Activated effector memory CD4-positive, alpha-beta T cell treated with anti-CD3 and anti-CD28 coated beads, Interleukin-2, amount 50 U/mL, for 16 hours (primary cell): ENCODE results near the gene HP1BP3.
A peak's percentile ranks its signal among the peaks of the same experiment; 100 is the strongest.

Experiments
- DNase-seq: peaks from one replicate; pipeline ENCODE4 v3.0.0-alpha.2; 2020

HP1BP3 gene

DNA sequence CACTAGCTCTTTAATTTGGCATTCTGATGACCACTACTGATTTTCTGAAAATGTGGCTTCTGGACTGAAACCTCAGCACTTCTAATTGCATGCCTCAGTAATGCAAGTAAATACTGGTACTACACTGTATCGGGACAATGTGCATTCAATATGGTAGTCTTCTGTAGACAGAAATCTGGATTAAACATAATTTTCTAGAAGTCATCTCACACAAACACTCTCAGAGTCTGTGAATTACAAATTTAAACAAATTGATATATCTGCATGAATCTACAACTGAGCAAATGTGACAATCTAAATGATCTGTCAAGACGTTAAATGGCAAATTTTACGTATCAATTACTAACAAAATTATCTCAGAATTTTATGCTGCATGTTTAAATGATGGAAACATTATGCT is 23.7 kb downstream of the HP1BP3 start:
- no peak for DNase-seq

DNA sequence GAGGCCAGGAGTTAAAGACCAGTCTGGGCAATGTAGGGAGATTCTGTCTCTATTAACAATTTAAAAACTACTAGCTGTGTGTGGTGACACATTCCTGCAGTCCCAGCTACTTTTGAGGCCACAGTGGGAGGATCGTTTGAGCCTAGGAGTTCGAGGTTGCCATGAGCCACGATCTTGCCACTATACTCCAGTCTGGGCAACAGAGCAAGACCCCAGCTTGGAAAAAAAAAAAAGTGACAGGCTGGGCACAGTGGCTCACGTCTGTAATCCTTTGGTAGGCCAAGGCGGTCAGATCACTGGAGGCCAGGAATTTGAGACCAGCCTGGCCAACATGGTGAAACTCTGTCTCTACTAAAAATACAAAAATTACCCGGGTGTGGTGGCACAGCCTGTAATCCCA is 26.8 kb downstream of the HP1BP3 start:
- no peak for DNase-seq

DNA sequence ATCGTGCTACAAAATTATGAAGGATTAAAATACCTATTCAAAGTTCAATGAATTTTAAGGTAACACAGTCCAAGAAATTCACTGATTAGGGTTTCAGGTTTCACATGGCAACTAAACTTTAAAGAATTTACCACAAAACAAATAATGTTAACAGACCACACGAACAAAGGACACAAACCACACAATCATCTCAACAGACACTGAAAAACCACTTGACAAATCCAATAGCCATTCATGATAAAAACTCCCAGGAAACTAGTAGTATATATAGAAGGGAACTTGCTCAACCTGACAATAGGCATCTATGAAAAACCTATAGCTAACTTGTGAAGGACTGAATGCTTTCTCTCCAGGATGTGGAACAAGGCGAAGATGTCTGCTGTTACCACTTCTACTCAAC is 33.5 kb downstream of the HP1BP3 start:
- DNase-seq = no peak

DNA sequence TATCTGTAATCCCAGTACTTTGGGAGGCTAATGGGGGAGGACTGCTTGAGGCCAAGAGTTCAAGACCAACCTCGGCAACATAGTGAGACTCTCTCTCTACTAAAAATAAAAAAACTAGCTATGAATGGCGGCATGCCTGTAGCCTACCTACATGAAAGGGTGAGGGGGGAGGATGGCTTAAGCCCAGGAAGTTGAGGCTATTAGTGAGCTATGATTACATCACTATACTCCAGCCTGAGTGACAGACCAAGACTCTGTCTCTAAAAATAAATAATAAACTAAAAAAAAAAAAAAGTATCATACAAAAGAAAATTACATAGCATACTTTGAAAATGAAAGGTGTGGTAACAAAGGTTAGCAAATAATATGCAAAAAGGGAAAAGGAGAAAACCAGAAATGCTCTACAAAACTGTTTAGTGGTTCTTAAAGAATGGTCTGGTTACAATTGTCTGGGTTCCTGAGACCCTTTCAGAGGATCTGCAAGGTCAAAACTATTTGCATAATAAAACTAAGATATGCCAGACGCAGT is 35.6 kb downstream of the HP1BP3 start:
- DNase-seq = no peak

DNA sequence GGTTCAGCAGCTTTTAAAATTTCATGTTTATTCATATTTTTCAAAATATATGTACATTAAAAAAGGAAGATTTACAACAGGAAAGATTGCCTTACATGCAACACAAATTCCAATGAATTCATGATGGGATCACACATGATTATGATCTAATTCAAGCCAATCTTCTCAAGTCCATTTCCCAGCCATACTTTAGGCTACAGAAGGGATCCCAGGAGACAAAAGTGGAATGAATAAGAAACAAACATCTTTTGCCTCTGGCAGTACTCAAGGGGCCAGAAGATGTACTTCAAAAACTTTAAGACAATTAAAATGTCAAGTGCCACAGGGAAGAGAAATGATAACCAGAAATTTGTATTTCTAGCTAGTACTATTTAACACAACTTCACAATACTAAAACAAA is 44.4 kb downstream of the HP1BP3 start:
- no peak for DNase-seq

DNA sequence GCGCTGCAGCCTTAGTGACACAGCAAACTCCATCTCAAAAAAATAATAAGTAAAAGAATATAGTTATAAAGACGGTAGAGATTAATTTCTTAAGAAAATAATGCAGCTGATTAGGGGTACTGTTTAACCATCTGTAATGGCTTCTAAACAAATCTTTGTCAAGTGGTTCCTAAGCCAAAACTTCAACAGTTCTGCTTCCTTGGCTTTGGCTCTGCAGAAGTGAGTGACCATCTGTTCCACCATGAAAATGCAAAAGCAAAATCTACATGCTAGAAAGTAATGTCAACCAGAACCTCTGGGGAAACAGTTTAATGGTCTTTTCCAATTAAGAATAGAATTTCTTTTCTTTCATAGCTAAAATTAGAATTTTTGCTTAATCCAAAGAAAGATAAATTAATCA is 46.3 kb downstream of the HP1BP3 start:
- no peak for DNase-seq

DNA sequence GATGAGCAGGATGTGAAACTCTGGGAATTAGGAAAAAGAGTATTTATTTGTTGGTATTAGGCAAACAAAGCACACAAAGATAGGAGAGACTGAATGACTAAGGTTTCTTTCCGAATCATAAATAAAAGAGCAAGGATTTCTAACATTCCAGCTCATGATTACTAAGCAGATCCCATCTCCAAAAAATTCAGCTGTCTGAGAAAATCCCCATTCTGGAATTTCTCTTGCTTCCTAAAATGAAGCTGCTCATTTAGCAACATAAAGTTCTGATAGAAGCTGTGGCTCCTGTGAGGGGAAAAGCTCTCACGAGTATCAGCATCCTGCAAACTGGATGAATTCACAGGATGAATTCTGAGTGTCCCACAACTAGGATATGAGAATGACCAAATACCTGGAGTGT is 47.9 kb downstream of the HP1BP3 start:
- no peak for DNase-seq

DNA sequence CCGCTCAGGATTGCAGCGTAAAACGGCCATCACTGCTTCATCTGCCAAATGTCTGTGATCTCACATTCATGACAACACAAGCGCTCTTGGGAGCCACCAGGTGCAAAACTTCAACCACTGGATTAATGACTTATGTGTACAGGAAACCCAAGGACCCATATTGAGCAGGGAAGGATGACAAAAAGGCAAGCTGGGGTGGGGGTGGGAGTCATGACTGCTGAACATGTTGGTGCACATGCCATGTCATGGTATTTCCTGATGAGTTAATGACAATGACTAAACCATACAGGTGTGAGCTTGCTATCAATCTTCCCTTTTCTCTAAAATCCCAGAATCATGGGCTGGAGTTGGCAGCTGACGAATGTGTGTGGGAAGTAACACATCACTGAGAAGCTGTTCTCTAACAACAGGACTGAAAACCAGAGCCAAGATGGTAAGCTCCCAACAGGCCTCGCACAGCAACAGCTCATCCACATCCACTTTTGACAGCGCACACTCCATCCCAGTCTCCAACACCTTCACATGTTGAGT is 51.5 kb downstream of the HP1BP3 start:
- DNase-seq = no peak

DNA sequence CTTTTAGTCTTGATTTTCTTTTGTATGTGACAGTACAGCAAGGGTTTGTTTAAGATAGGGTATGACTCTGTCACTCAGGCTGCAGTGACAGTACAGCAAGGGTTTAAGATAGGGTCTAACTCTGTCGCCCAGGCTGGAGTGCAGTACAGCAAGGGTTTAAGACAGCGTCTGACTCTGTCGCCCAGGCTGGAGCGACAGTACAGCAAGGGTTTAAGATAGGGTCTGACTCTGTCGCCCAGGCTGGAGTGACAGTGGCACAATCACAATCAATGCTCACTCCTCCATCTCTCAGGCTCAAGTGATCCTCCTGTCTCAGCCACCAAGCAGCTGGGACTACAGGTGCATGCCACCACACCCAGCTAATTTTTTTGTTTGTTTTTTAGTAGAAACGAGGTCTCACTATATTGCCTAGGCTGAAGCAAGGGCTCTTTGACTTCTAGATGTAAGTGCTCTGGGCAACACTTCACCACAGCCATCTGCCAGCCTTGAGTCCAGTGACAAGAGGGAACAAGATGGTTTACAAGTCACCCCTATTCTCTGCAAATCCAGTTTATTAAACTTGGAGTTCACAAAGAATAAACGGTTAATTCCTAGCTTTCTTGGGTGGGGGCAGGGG is 53.6 kb downstream of the HP1BP3 start:
- DNase-seq = no peak

DNA sequence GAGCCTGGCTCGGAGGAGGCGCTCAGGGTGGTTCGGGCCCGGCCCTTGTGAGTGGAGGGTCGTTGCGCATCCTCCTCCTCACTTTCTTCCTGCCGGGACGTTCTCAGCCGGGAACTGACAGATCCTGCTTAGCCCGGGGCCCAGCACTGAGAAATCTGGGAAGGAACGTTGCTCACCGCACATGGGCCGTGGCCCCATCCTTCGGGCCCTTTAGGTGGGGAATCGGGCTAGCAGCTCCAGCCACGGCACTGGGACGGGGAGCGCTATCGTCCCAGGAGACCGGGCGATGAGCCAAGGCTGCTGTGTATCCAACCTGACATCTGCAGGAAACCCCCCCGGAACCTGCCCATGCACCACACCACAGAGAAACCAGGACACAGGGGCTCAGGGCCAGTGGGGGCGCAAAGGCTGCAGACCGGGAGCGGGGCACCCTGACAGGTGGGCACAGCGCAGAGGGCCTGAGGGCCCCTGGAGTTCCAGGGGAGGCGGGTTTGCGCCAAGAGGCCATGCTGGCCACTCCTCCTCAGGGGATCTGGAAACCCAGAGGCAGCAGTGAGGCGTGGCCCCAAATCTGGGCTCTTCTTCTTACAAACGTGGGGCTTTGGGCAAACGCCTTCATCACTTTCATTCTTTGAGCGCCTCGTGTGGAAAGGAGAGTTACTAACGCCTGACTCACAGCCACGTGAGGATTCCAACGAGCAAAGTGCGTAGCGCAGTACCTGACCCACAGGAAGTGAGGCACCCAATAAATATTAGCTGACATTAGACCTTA is 54.3 kb downstream of the HP1BP3 start, which contains the start of gene SH2D5:
Gene SH2D5 (minus strand): TSS at position 116 of the 772 bp plus-strand sequence. CDS start 4,659 bp downstream, outside the sequence.
- DNase-seq = peak; percentile 91

DNA sequence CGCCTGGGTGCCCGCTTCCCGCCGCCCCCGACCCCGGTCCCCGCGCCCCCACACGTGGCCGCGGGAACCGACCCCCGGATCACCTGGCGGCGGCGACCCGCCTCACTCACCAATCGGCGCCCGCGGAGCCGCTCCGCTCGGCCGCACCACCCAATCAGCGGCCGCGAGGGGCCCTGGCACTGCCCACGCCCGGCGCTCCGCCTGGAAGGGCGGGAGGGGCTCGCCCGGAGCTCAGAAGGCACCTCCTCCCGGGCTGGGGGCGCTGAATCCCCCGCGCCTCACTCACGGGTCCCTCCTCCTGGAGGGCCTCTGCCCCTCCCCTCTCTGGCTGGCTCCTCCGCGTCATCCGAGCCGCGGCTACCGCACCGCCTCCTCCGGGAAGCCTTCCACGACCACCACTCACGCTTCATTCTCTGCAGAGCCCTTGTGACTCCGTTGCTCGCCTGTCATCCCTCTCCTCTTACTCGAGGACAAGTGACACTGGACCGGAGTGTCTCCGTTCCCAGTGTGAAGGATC is 55.0 kb downstream of the HP1BP3 start:
- DNase-seq = peak; percentile 88

DNA sequence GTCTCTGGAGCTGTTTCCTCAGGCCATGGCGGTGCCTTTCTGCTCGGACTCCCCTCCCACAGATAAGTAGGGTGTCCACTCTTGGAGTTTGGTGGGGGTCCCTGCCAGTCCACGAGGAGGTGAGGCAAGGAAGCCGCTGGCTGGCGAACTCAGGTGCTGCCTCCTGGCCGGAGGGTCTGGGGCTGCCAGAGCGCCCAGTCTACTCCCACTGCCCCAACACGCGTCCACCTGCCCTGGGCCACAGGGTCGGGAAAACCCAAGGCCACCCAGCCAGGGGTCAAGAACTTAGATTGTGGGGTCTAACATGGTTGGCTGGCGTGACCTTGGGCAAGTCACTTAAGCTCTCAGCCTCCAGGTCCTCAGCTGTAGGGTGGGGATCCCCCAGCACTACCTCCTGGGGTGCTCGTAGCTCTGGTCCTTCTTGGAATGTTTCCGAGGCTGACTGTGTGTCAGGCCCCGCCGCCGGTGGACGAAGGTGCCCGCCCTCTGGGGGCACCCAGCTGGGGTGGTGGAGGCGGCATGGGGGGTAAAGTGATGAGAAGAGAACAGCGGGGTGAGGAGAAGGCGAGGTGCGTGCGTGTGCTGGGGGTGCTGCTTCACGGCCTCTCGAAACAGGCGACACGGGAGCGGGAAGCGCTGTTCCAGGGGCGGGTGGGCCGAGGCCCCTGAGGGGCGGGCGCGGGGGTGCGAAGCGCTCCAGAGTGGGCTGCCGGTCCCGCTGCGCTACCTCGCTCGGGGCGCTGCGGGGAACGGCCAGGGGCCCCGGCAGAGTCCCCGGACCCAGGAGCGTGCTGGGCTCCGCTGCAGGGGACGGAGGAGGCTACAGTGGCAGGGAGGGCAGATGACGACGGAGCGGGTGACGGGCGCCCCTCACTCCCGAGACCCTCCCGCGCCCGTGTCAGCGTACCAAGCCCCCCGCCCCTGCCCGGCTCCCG is 55.8 kb downstream of the HP1BP3 start:
- DNase-seq = peak; percentile 66

DNA sequence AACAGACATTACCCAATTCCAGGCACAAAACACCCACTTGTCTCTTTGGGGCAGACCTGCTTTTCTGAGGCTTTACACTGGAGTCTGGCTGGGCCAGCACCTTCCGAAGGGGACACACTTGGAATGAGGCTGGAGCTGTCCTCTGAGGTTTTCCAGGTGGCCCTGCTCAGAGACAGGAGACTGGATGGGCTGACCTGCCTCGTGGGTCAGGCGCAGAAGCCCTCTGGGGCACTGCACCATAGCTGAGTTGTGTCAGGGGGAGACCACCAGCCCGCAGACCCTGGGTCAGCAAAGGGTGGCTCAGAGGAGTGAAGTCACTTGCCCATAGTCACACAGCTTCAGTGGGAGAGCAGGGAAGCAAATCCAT is 56.4 kb downstream of the HP1BP3 start:
- peak; percentile 43 for DNase-seq

DNA sequence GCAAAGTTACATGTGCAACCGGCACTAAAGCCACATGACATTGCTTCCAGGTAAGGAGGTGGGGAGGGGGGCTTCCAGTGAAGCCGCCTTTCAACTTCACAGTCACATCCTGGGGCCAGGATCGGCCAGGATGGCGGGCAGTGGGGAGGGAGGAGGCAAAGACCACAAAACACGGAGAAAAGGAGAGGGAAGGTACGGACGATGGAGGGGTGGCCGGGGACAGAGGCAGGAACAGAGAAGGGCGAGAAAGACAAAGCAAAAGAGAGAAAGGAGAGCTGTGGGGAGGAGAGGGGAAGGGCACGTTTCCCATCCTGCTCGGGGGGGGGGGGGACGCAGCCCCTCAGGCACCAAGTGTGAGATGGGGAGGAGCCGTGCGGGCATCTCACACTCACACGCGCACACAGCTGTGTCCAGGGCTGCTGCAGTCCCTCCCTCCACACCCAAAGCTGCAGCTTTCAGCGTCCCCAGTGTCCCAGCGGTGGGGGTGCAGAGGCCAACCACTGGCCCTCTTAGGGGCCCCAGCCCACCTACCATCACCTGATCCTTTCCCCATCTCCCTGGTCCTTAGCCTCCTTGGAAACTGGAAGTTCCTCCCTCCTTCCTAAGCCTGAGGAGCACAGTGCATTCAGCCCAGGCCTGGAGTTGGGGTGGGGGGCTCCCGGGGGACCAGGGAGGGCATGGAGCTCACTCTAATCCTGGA is 57.0 kb downstream of the HP1BP3 start:
- DNase-seq = peak; percentile 62

DNA sequence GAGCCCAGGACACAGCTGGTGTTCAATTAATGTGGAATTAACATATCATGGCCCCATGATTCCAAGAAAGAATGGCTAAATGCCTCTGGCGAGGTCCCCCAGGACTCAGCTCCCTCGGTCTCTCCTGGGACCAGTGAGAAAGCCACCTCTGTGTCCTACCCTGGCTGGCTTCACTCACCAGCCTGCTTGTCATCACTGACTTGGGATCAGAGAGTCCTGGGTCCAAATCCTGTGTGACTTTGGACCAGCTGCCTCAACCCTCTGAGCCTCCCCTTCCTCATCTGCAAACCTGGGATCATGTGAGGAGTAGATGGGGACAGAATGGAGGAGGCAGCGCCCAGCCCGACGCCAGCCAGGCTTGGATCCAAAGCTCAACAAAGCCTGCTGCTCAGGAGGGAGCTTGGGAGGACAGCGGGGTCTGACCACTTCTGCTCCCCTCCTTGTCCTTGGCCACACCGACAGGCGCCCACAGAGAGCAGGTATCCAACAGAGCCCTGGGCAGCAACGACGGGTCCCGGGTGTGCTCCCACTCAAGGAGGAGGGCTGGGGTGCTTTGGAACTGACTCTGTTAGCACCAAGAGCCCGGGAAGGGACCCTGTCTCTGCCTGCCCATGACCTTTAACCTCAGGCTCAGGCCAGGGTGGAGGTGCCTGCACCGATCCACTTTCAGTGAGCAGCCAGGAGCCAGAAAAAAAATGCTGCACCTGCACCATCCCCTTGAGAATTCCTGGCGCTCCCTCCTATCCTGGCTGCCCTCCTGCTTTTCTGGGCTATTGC is 57.8 kb downstream of the HP1BP3 start:
- peak; percentile 55 for DNase-seq

DNA sequence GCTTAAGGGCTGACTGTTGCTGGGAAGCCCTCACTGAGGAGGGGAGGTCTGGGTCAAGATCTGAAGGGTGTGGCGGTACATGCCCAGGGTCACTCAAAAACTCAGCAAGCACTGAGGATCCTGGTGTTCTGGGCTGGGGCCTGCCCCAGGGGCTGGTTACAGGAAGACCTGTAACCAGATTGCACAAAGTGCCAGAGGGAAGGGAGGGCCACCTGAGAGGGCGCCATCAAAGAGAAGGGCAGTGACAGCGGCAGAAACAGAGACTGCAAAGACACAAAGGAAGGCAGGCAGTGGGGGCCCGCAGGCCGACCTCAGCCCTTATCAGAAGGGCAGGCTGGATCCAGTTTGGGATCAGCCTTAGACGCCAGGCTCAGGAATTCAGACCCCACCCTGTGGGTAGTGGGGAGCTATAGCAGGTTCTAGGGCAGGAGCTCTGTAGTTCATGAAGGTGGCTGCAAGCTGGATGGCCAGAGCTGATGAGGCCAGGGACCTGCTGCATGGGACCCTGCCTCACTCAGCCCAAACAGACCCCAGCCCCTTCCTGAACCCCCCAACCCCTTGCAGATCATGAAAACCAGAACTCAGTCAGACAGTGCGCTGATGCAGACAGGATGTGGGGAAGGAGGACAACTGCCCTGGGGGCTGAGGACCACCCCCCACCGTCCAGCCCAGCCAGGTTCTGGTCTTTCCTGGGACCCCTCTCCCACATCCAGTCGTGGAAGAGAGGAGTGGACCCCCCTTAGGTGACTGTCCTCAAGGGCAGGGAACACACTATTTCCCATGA is 58.5 kb downstream of the HP1BP3 start:
- peak; percentile 55 for DNase-seq

DNA sequence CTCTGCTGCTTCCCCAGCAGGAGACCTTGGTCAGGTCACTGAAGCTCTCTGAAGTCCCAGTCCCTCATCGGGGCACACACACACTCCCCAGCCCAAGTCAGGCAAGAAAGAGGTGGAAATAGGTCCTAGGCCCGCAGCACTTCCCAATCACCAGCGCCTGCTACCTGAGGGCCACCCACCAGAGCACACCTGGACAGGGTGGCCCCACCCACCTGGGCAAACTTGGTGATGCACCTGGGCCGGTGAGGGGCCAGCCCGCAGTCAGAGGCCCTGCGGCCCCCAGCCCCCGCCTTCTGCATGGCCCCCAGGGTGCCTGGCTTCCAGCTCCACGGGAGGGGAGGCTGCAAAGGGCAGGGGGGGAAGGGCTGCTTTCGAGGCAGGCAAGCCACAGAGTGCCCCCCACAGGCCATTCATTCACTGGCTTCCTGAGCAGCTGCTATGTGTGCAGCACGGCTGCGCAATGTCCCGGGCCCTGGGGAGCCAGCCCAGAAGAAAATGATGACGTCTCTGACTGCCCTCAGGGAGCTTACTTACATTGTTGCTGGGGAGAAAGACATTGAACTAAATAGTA is 59.3 kb downstream of the HP1BP3 start:
- no peak for DNase-seq

DNA sequence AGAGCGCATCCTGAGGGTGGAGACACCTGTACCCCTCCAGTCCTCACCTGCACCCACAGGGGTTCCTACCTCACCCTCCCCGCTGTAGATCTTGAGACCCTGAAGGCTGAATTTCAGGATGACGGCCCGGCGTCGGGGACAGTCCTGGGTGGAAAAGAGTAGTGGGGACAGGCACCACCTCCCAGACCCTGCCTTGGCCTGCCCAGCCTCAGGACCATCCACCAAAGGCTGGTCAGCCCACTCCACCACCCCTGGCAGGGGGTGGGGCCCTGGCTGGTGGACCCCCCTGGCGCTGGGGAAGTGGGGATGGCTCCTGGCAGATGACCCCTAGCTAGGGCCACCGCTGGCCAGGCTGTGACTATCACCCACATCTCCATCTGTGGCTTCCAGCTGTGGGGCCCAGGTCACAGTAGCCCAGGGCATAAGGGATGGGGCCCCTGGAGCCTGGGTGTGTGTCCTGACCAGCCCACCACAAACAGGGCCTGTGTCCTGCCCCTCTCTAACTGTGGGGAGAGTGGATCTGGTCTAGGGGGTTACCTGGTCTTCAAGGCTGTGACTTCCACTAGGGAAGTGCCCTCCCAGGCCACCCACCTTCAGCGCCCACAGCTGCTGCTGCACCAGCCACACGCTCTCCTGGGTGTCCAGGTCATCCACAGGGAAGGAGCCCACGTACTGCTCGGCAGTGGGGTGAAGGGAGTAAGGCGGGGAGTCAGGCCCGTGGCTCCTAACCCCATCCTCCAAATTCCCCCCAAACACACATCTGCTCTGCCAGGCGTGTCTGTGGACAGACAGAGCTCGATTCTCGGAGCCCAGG is 60.0 kb downstream of the HP1BP3 start:
- DNase-seq = peak; percentile 57
